Measurements from ENCODE around the gene FOXP1.

DNA sequence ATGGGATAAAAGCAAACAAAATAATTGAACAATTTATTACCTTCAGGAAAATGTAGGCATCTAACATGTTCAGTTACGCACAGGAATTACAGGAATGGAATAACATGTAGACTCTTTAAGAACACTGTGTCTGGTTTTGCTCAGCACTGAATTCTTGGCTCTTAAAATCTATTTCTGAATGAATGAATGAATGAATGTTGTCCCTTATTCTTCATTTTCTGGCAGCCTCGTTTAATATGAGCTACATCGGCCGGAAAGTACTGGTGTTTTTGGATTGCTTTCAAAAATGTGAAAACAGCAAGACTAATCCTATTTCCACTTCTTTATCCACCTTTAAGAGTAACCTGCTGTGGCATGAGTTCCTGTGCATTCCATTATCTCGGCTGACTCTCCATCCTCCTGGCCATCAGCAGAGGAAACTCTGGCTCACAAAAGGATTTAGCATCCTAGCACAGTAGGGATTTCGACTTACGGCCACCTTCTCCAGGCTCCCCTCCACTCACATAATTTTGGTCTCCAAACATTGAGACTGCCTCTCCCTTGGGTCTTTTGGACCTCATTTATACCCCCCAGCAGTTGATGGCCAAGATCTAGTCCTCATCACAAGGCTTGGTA, 145.3 kb downstream of the FOXP1 start:
- no peak for TF ChIP-seq EP300 (IDR thresholded peaks at IDR 0.05)
- TF ChIP-seq, protein P1, sequence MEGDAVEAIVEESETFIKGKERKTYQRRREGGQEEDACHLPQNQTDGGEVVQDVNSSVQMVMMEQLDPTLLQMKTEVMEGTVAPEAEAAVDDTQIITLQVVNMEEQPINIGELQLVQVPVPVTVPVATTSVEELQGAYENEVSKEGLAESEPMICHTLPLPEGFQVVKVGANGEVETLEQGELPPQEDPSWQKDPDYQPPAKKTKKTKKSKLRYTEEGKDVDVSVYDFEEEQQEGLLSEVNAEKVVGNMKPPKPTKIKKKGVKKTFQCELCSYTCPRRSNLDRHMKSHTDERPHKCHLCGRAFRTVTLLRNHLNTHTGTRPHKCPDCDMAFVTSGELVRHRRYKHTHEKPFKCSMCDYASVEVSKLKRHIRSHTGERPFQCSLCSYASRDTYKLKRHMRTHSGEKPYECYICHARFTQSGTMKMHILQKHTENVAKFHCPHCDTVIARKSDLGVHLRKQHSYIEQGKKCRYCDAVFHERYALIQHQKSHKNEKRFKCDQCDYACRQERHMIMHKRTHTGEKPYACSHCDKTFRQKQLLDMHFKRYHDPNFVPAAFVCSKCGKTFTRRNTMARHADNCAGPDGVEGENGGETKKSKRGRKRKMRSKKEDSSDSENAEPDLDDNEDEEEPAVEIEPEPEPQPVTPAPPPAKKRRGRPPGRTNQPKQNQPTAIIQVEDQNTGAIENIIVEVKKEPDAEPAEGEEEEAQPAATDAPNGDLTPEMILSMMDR (IDR thresholded peaks at IDR 0.05): no peak
- no peak for TF ChIP-seq POLR2A (IDR thresholded peaks at IDR 0.05)
- TF ChIP-seq POLR2AphosphoS5 (IDR thresholded peaks at IDR 0.05): no peak
